HEK293T (cell line): ENCODE data around the gene CDK5.

Experiments used
- CTCF ChIA-PET: fragments of 350-600 bp; formaldehyde crosslinking; extraction: SDS; loops from one replicate; lab custom pipeline; 2021; ENCODE audit warnings: antibody characterized with exemption, inconsistent platforms; lab: Yijun Ruan, JAX
- POLR2A ChIA-PET: fragments of 350-600 bp; formaldehyde crosslinking; extraction: SDS; loops from one replicate; lab custom pipeline; 2020; ENCODE audit warnings: antibody characterized with exemption, inconsistent platforms; lab: Yijun Ruan, JAX
- DNase-seq: peaks from one replicate; pipeline ENCODE4 v3.0.0; 2012; ENCODE audit warnings: mixed read lengths; ENCODE audit errors: extremely low spot score
- ARNT ChIP-seq: fragments of 450-650 bp; IDR thresholded peaks from 2 replicates; pipeline ENCODE4 v1.6.1; 2017; ENCODE audit warnings: mild to moderate bottlenecking
- BHLHE40 ChIP-seq: fragments of 450-650 bp; IDR thresholded peaks from 2 replicates; pipeline ENCODE4 v1.6.1; 2016; ENCODE audit warnings: mild to moderate bottlenecking, moderate library complexity, borderline replicate concordance
- CTBP1 ChIP-seq: fragments of 450-650 bp; IDR thresholded peaks from 2 replicates; pipeline ENCODE4 v1.6.1; 2016; ENCODE audit warnings: borderline replicate concordance
- ELF4 ChIP-seq: fragments of 450-650 bp; IDR thresholded peaks from 2 replicates; pipeline ENCODE4 v1.6.1; 2017; ENCODE audit warnings: antibody characterized with exemption
- FOXA1 ChIP-seq: fragments of 450-650 bp; IDR thresholded peaks from 2 replicates; pipeline ENCODE4 v1.6.1; 2016; ENCODE audit warnings: mild to moderate bottlenecking
- FOXK2 ChIP-seq: fragments of 450-650 bp; IDR thresholded peaks from 2 replicates; pipeline ENCODE4 v1.6.1; 2016; ENCODE audit warnings: mild to moderate bottlenecking
- FOXM1 ChIP-seq: fragments of 450-650 bp; IDR thresholded peaks from 2 replicates; pipeline ENCODE4 v1.6.1; 2017; ENCODE audit warnings: mild to moderate bottlenecking, borderline replicate concordance
- HDGF ChIP-seq: fragments of 450-650 bp; IDR thresholded peaks from 2 replicates; pipeline ENCODE4 v1.6.1; 2017; ENCODE audit warnings: antibody characterized with exemption, borderline replicate concordance
- L3MBTL2 ChIP-seq: fragments of 450-650 bp; conservative IDR thresholded peaks from 2 replicates; pipeline ENCODE4 v1.6.1; 2016; ENCODE audit warnings: mild to moderate bottlenecking
- LEF1 ChIP-seq: fragments of 450-650 bp; IDR thresholded peaks from 2 replicates; pipeline ENCODE4 v1.6.1; 2017; ENCODE audit warnings: mild to moderate bottlenecking, borderline replicate concordance
- NFRKB ChIP-seq: fragments of 450-650 bp; IDR thresholded peaks from 2 replicates; pipeline ENCODE4 v1.6.1; 2016; ENCODE audit warnings: mild to moderate bottlenecking, moderate library complexity
- SP1 ChIP-seq: fragments of 450-650 bp; IDR thresholded peaks from 2 replicates; pipeline ENCODE4 v1.6.1; 2017
- SUZ12 ChIP-seq: fragments of 450-650 bp; IDR thresholded peaks from 2 replicates; pipeline ENCODE4 v1.6.1; 2016; ENCODE audit warnings: mild to moderate bottlenecking
- TARDBP ChIP-seq: fragments of 450-650 bp; IDR thresholded peaks from 2 replicates; pipeline ENCODE4 v1.6.1; 2016
- ZNF384 ChIP-seq: fragments of 450-650 bp; IDR thresholded peaks from 2 replicates; pipeline ENCODE4 v1.6.1; 2016
- TF ChIP-seq, protein P1 (sequence below): fragments of 450-650 bp; IDR thresholded peaks from 2 replicates; pipeline ENCODE4 v1.6.1; 2016

The CDK5 gene

DNA sequence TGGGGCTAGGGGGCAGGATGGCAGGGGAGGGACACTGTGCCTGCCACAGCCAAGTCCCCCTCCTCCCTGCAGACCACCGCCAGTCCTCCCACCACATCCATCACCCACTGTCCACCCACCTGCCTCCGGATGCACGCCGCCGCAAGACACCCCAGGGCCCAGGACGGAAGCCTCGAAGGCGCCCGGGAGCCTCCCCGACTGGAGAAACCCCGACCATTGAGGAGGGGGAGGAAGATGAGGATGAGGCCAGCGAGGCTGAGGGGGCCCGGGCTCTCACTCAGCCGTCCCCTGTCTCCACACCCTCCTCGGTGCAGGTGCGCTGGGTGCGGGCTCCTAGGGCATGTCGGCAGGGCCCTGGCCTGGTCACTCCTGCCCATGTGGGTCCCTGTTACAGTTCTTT, 6.8 kb upstream of the CDK5 start:
- ChIA-PET POLR2A (no interaction called here), CTCF (no interaction called here)
- TF ChIP-seq BHLHE40 = no peak
- no peak for TF ChIP-seq LEF1
- no peak for TF ChIP-seq ELF4
- no peak for TF ChIP-seq ARNT
- TF ChIP-seq HDGF = no peak
- TF ChIP-seq CTBP1 = no peak
- TF ChIP-seq ZNF384 = no peak
- TF ChIP-seq SUZ12 = no peak
- no peak for TF ChIP-seq FOXA1
- TF ChIP-seq FOXM1 = no peak
- no peak for DNase-seq

DNA sequence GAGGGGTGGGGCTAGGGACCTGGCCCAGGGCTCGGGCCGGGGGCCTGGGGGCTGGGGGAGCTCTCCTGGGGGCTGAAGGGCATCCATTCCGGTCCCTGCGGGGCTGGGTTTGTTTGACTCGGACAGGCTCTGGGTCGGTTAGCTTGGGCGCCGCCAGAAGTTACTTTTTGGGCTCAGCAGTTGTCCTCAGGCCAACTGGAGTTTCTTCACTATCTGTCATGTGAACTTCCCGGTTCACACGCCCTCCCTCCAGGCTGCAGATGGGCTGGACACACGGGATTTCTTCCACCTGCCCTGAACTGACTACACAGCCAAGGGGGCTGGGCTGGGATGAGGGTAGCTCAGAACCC, 5.5 kb upstream of the CDK5 start:
- TF ChIP-seq FOXM1 (no peak), ZNF384 (no peak), HDGF (no peak), BHLHE40 (no peak), TARDBP (no peak), ELF4 (no peak), L3MBTL2 (no peak), NFRKB (no peak), CTBP1 (no peak), SP1 (no peak), FOXK2 (no peak), LEF1 (no peak), ARNT (no peak), SUZ12 (no peak), FOXA1 (no peak)
- TF ChIP-seq, protein P1, sequence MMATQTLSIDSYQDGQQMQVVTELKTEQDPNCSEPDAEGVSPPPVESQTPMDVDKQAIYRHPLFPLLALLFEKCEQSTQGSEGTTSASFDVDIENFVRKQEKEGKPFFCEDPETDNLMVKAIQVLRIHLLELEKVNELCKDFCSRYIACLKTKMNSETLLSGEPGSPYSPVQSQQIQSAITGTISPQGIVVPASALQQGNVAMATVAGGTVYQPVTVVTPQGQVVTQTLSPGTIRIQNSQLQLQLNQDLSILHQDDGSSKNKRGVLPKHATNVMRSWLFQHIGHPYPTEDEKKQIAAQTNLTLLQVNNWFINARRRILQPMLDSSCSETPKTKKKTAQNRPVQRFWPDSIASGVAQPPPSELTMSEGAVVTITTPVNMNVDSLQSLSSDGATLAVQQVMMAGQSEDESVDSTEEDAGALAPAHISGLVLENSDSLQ = no peak
- CTCF ChIA-PET = no interaction called here
- POLR2A ChIA-PET = interaction anchor here (0.9 to 1.9 kb wide), 5 partner anchors 10 to 34 kb away, joined by 3 to 8 read pairs (median 4); partner anchors contain the start of genes FASTK and TMUB1
- no peak for DNase-seq

DNA sequence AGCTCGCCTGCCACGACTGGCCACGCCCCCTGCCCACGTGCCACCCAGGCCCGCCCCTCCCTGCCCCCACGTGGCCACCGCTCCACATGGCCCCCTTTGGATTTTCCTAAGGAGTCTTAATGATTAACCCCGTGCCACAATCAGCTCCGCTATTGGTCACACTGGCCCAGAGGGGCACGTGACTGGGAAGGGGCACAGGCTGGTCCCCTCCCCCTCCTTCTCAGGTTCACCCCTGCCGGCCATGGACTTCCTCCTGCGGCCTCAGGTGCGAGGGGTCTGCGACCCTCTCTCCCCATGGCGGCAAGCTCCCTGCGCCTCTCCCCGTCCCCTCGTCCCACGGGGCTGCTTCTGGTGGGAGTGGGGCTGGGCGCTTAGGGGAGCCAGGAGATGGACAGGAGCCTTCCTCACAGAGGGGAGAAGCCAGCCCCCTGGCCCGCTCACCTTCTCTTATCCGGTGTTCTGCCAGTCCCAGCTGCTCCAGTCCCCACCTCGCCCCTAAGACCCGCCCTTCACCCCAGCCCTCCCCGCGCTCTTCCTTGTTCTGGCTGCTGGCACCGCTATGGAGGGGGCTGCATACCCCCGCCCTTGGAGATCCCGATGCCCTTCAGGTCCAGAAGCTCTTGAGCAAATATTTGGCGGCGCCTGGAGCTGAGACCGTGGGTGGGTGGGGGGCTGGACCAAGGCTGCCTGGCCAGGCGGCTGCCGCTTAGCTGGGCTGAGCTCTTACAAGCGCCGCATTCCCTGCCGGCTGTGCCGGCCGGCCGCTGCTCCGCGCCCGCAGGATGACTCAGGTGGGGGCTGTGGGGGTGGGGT, 4.9 kb upstream of the CDK5 start:
- DNase-seq = peak; percentile 57
- CTCF ChIA-PET = no interaction called here
- POLR2A ChIA-PET = interaction anchor here (0.9 to 1.9 kb wide), 5 partner anchors 10 to 33 kb away, joined by 3 to 8 read pairs (median 4); partner anchors contain the start of genes FASTK and TMUB1

DNA sequence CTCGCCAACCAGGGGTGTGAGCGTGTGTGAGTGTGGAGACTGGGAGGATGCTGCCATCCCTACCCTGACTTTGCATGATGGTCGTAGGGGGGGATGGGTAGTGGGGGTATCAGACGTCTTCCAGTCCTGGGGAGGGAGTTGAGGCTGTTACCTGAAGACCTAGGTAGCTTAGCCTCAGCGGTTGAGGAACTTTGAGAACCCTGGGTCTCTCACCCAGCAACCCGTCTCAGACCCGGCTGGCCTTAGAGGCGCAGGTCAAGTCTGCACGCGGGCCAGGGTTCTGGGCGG, 4.4 kb upstream of the CDK5 start:
- TF ChIP-seq FOXK2 (no peak), SP1 (no peak), ARNT (no peak), L3MBTL2 (no peak), CTBP1 (no peak), HDGF (no peak), ZNF384 (no peak), LEF1 (no peak), TARDBP (no peak), FOXM1 (no peak), FOXA1 (no peak), NFRKB (no peak), SUZ12 (no peak), BHLHE40 (no peak), ELF4 (no peak)
- TF ChIP-seq, protein P1 = no peak
- POLR2A ChIA-PET = interaction anchor here (1.5 to 1.9 kb wide), 2 partner anchors 19 to 21 kb away, joined by 5 to 8 read pairs; partner anchors contain the start of genes FASTK and TMUB1
- no peak for DNase-seq
- CTCF ChIA-PET = no interaction called here

More for the DNA sequence above, 4.9 kb upstream of the CDK5 start:
- TF ChIP-seq ZNF384 (no peak), HDGF (no peak), ARNT (no peak), SUZ12 (no peak), TARDBP (no peak)
- TF ChIP-seq, protein P1 = no peak

DNA sequence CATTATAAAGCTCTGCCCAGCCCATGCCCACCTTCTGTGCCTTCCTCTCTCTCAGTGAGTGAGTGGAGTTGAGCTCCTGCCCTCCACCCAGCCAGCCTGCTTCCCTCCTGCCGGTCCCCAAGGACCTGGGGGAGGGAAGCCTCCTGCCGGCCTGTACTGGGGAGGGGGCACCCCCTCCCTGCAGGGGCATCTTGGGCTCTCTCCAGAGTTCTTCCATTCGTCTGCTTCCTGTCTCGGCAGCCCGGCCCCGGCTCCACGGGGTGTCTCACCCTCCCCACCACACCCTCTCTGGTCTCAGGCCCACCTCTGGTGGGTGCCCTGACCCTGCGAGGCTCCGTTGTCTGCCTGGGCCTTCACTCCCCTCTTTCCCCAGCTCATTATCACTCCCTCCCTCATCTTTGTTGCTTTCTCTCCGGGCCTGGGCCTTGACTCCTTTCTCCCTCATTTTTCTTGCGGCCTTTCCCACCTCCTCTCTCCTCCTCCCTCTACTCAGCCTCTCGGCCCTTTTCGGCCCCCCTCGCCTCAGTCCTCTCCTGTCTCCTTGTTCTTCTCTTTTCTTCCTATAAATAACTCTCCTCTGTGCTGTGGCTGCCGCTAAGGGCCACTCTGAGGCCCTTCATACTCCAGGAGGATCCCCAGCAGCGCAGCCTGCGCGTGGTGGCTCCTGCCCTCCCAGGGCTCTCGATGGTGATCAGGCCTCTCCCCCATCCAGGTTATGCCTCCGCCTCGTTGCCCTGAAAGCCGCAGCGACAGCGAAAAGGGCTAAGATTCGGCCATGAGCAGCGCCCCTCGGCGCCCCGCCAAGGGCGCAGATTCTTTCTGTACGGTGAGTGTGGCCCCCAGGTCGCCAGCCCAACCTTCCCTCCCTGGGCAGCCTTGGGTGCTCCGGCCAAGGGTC, 3.8 kb upstream of the CDK5 start:
- TF ChIP-seq FOXM1 = no peak
- CTCF ChIA-PET = interaction anchor here (1.7 kb wide), 1 partner anchor 43 kb away, joined by 4 read pairs; no protein-coding TSS in a partner anchor
- DNase-seq = no peak
- POLR2A ChIA-PET = interaction anchor here (0.7 to 4.3 kb wide), 6 partner anchors 16 to 41 kb away, joined by 3 to 38 read pairs (median 8); partner anchors contain the start of genes ABCB8, FASTK and TMUB1
